HG02798 (cell line): ENCODE measurements around the gene DMXL1.

Source experiments
- ATAC-seq: cut with Tn5 transposase; IDR thresholded peaks from one replicate; pipeline ENCODE4 v1.9.1; 2021; ENCODE audit warnings: mild to moderate bottlenecking; ENCODE audit not compliant: unreplicated experiment, poor library complexity

DMXL1 gene

GRCh38 chr5:119070828-119071560 is at the start of gene DMXL1:
TSS of gene DMXL1 (plus strand) at chr5:119071087. CDS start at chr5:119071570, 483 bp downstream.
- ATAC-seq = peak; percentile 84

DNA sequence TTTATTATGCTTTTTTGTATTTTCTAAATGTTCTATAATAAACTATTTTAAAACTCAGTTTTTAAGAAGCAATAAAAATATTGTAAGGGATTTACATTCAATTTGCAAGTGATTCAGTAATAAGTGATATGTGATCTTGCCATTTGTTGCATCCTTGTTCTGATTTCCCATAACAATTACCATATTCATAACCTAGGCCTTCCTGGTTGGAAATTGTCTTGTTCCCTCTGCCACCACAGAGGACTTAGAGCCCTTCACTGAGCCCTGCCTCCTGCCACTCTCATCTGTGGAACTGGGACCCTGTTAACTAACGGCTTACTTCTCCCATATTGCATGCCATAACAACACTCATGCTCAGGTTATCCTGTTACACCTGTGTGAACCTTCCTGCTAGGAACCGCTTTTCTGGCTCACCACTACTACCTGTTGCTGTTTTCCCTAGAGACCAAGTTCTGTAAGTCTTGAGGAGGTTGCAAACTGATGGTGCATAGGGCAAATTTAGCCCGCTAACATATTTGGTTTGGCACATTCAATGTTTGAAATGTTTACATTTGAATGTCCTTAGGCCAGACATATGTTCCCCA is 49.6 kb upstream of the DMXL1 start:
- ATAC-seq = no peak

DNA sequence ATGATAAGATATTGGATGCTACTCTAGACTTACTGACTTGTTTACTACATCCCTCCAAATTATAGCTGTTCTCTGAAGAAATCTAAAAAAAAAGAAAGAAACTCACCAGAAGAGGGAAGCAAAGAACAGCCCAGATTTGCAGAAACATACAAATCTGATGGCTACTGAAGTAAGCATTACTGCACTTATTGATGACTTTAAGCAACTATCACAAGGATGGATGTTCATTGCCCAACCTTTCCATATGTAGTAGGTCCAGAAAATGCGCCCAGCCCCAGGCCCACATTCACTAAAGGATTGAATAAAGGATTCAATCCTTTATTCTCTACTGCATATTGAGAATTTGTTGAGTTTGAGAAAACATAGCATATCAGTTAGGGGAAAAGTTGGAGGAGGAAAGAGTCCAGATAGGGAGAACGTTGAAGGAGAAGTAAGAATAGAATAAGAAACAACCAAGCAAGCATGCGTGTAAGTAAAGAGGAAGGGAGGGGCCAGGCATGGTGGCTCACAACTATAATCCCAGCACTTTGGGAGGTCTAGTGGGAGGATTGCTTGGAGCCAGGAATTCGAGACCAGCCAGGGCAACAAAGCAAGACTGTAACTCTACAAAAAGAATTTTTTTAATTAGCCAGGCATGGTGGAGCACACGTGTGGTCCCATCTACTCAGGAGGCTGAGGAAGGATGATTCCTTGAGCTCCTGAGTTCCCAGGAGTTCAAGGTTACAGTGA is 48.7 kb upstream of the DMXL1 start:
- peak; percentile 64 for ATAC-seq

- no peak for ATAC-seq
These were observed 48.1 kb upstream of the DMXL1 start for GRCh38 chr5:119022773-119023172.

DNA sequence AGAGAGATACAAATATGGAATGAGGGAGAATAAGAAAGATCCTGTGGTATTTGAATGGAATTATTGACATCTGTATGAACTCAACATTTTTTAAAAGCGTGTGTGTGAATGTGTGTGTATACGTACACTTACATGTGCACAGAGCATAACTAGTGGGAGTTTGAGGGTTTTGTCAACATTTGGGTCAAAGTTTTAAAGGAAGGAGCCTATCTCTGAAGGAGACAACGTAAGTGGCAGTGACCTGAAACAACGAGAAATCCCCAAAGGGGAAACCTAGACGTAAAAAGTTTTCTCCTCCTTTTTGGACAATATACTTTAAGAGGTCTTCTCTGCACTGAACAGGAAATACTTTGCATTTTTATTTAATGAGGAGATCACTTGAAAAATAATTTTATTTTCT is 42.3 kb upstream of the DMXL1 start:
- ATAC-seq = no peak

DNA sequence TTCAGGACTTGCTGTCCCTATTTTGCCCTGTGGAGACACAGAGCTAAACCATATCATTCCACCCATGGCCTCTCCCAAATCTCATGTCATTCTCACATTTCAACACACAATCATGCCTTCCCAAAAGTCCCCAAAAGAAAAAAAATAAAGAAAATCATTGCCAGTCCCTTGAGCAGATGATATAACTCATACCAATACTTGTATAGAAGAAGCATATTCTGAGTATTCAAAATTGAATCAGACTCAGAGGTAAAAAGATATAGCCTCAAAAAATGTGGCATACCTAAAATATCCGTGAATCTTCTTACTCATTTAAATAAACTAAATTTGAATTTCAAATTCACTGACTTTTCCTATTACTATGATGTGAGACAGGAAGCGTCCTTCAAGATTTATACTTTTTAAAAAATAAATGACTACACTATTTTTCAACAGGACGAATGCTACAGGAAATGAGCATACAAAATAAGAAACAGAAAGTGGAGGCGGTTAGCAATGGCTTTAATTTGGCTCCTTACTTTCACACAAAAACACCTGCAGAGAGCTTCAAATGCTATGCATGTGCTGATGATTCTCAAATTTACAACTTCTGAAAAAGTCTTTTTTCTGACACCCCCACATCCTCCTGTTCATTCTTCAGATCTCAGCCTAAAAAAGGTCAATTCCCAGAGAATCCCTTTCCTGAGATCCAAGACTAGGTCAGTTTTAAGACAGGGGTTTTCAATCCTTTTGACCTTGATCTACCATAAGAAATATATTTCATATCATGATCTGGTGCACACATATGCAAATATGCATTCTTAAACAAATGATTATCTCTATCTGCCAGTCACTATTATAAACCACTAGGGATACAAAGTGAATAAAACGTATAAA is 39.6 kb upstream of the DMXL1 start:
- ATAC-seq = peak; percentile 88

DNA sequence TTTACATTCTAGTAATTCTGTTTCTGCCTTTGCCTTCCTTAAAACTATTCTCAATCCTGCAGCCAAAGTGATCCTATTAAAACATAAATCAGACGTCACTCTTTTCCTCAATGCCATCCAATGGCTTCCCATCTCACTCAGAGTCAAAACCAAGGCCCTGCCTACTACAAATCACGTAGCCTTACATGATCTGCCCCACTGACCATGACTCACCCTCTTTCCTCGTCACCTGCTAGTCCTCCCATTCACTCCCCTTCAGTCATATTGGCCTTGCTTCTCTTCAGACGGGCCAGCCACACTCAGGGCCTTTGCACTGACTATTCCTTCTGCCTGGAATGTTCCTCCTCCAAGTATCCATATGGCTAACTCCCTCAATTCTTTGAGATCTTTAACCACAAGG is 39.0 kb upstream of the DMXL1 start:
- peak; percentile 41 for ATAC-seq

GRCh38 chr5:119032656-119033055 is 38.2 kb upstream of the DMXL1 start:
- ATAC-seq = no peak

GRCh38 chr5:119033135-119033534 is 37.8 kb upstream of the DMXL1 start:
- no peak for ATAC-seq

GRCh38 chr5:119036101-119036762 is 34.7 kb upstream of the DMXL1 start:
- no peak for ATAC-seq

GRCh38 chr5:119037496-119038215 is 33.2 kb upstream of the DMXL1 start:
- no peak for ATAC-seq

GRCh38 chr5:119048246-119048645 is 22.6 kb upstream of the DMXL1 start:
- no peak for ATAC-seq

- ATAC-seq = no peak
These were observed 20.9 kb upstream of the DMXL1 start for GRCh38 chr5:119049824-119050449.

DNA sequence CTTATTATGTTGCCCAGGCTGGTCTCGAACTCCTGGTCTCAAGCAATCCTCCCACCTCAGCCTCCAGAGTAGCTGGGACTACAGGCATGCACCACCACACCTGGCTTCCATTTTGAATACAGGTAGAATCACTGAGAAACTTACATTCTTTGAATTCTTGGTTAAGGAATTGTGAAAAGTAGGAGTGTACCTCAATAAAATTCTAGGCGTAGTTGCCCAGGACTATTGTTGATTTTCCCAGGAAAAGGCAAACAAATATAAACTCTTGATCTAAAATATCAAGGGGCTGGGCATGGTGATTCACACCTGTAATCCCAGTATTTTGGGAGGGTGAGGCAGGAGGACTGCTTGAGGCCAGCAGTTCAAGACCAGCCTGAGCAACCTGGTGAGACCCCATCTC is 16.8 kb upstream of the DMXL1 start:
- no peak for ATAC-seq

- ATAC-seq = no peak
These were observed 15.6 kb upstream of the DMXL1 start for GRCh38 chr5:119055294-119055693.

- no peak for ATAC-seq
These were observed 11.8 kb upstream of the DMXL1 start for GRCh38 chr5:119058979-119059529.

DNA sequence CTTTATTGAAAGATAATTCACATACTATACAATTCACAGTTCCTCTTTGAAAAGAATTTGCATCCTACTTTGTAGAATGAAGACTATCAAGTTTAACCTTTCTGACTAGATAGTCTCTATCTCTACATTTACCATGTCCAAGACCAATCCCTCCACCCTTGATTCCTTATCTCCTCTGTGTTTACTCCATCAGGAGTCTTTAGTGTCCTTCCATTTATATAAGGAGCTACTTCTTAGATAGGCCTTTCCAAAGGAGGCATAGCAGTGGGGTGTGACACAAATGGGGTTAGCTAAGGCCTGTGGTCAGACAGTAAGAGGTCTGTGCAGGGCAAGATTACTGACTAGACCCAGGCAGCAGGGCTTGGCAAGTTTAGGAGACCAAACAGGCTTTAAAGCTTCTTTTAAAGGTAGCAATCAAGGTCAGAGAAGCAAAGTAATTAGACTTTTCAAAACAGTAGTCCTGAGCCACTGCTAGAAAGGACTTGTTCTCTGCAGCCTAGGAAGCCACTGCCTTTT is 11.1 kb upstream of the DMXL1 start:
- ATAC-seq = peak; percentile 33

DNA sequence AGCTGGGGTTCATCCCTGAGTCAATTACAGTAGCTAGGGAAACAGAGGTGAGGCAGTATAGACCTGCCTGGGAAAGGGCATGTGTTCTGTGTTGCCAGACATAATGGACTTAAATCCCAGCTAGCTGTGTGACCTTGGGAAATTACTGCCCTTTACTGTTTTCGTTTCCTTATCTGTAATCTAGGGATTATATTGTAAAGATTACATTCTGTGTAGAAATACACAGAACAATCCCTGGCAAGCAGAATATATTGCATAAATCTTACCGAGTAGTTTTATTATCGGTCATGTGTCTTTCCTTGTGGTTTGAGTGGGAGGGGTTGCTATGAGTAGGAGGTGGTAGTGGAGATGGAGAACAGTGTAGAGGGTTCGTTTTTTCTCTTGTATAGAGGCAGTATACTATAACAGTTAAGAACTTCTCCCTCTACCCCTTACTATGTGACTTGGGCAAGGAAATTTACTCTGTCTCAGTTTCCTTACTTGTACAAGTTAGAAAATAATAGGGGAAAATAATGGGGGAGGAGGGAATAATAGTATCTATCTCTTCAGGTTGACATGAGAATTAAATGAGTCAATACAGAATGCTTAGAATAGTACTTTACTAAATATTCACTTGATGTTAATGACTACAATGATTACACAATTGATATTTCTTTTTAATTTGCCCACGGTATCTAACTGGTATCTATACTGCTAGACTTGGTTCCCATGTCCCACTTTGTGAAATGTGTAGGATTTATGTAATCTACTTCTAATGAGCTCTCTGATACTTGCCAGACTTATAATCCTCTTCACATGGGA is 7.1 kb upstream of the DMXL1 start:
- ATAC-seq = peak; percentile 87
